Liver (tissue), 3 donors: Measurements from ENCODE around the gene TENM3.

Experiments used
- ATF3 ChIP-seq: IDR thresholded peaks from 2 replicates; pipeline ENCODE4 v1.6.1; 2016; ENCODE audit warnings: antibody characterized with exemption
- CTCF ChIP-seq: fragments of 150-350 bp; IDR thresholded peaks from 2 replicates; pipeline ENCODE4 v1.5.1; 2017; ENCODE audit warnings: improper control_type of control experiment, low read depth, low read length; ENCODE audit not compliant: missing input control
- EGR1 ChIP-seq, 2 donors: IDR thresholded peaks; 2 replicates each; pipeline ENCODE4 v1.6.1; 2016 to 2018; ENCODE audit warnings: antibody characterized with exemption in 2 of 2, low read depth in 2 of 2
- GABPA ChIP-seq, 2 donors: IDR thresholded peaks in 1 of 2; conservative IDR thresholded peaks in 1 of 2; 2 replicates each; pipeline ENCODE4 v1.6.1; 2016; ENCODE audit warnings: antibody characterized with exemption in 2 of 2, mild to moderate bottlenecking in 1 of 2, moderate library complexity in 1 of 2
- MAX ChIP-seq: IDR thresholded peaks from 2 replicates; pipeline ENCODE4 v1.6.1; 2016; ENCODE audit warnings: antibody characterized with exemption
- REST ChIP-seq: IDR thresholded peaks from 2 replicates; pipeline ENCODE4 v1.6.1; 2016; ENCODE audit warnings: antibody characterized with exemption, mild to moderate bottlenecking
- SP1 ChIP-seq: IDR thresholded peaks from 2 replicates; pipeline ENCODE4 v1.6.1; 2018; ENCODE audit warnings: antibody characterized with exemption, mild to moderate bottlenecking
- donor health status: healthy.
- donor health status: healthy.

- TF ChIP-seq CTCF: no peak
- no peak for TF ChIP-seq MAX
- TF ChIP-seq GABPA (IDR thresholded peaks at IDR 0.05 in 1 of 2, conservative IDR thresholded peaks at IDR 0.05 in 1 of 2): no peak
- TF ChIP-seq EGR1 (IDR thresholded peaks at IDR 0.05; ENCODE audit: low read depth in 2 of 2): no peak
- no peak for TF ChIP-seq ATF3
- no peak for TF ChIP-seq SP1
- no peak for TF ChIP-seq REST
Observed at GRCh38 chr4:182380771-182381181, 137.6 kb downstream of the TENM3 start.
